NT2/D1 (cell line): ENCODE data around the gene RNU1-1.
"Not testable (repeated sequence)": the region's sequence is repeated elsewhere in the genome, so short reads cannot be mapped to it uniquely, and the experiment has no call there.

Source experiments
- YY1 ChIP-seq: IDR thresholded peaks from 2 replicates; pipeline ENCODE4 v1.6.1; 2011; ENCODE audit not compliant: insufficient read length, insufficient read depth
- ZNF274 ChIP-seq: IDR thresholded peaks from 2 replicates; pipeline ENCODE4 v1.6.1; 2011; ENCODE audit warnings: mild to moderate bottlenecking, low read depth, low read length

DNA sequence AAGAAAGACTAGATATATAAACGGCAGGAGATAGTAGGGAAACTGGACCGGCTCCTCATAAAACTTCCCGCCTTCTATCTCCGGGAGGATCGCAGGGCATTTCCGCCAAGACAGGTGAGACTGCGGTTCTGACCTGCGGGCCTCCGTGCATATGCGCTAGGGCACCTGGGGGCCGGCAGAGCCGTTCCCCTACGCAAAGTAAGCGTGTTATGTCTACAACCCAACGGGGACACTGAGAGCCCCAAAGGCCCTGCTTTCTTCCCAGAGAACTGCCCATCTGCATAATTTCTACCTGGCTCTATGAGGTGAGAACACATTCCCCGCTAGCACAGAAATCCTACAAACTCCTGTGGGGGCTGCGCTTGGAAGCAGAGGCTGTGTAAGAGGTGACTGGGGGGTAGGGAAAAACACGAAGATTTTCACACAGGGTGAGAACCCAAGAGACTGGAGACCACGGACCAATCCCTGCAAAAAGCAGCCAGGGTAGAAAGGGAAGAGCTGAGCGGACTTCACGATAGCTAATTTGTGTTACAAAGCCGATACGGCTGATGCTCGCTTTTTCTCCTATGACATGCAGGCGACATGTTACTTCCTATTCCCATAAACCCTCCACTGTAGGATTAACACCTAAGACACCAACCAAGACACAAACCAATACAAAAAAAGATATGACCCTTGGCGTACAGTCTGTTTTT lies 526 bp downstream of the RNU1-1 start:
- TF ChIP-seq ZNF274, YY1: not testable (repeated sequence)
